Glutamatergic neuron (in vitro differentiated cells): ENCODE measurements around the gene PTPN2. TPM values are rescaled to one million over a fixed set of nuclear protein-coding genes. Genes with fewer than 3 reads are reported as not detected.
"Not testable (repeated sequence)": the region's sequence is repeated elsewhere in the genome, so short reads cannot be mapped to it uniquely, and the experiment has no call there.

ENCODE experiments used
- DNase-seq: peaks from one replicate; pipeline ENCODE4 v3.0.0; 2022
- H3K27ac Mint-ChIP-seq: one replicate; pipeline ENCODE4 v1.8.0; 2020; ENCODE audit warnings: mild to moderate bottlenecking, mixed read lengths, inconsistent platforms; ENCODE audit not compliant: unreplicated experiment
- H3K27me3 Mint-ChIP-seq: one replicate; pipeline ENCODE4 v1.8.0; 2020; ENCODE audit warnings: mild to moderate bottlenecking, moderate library complexity, mixed read lengths, inconsistent platforms; ENCODE audit not compliant: unreplicated experiment
- H3K36me3 Mint-ChIP-seq: one replicate; pipeline ENCODE4 v1.8.0; 2020; ENCODE audit warnings: mild to moderate bottlenecking, mixed read lengths, inconsistent platforms; ENCODE audit not compliant: unreplicated experiment
- H3K4me1 Mint-ChIP-seq: one replicate; pipeline ENCODE4 v1.8.0; 2020; ENCODE audit warnings: mild to moderate bottlenecking, low read depth, mixed read lengths, inconsistent platforms; ENCODE audit not compliant: unreplicated experiment
- H3K4me3 Mint-ChIP-seq: one replicate; pipeline ENCODE4 v1.8.0; 2020; ENCODE audit warnings: mild to moderate bottlenecking, mixed read lengths, inconsistent platforms; ENCODE audit not compliant: unreplicated experiment
- H3K9me3 Mint-ChIP-seq: one replicate; pipeline ENCODE4 v1.8.0; 2020; ENCODE audit warnings: mild to moderate bottlenecking, moderate library complexity, mixed read lengths, inconsistent platforms; ENCODE audit not compliant: unreplicated experiment
- CTCF ChIP-seq: fragments of 200-600 bp; sonication (generic); IDR thresholded peaks from one replicate; pipeline ENCODE4 v1.5.0; 2021; ENCODE audit not compliant: partially characterized antibody, unreplicated experiment
- total RNA-seq: library from RNA; stranded (reverse); fragmentation: NEBNext Ultra II Directional; extraction: Animal tissue kit (Norgen Biotek cat#: 25700); gene quantifications from one replicate; pipeline ENCODE4 v1.2.1, GENCODE V29; 2021; ENCODE audit not compliant: unreplicated experiment

The PTPN2 gene
- total RNA-seq, 1 donor from 2014 or later = 33.3 TPM

- H3K27me3 Mint-ChIP-seq = peaks cover 3% of the 10 kb centered on the region
- no peaks in the 10 kb centered on the region for H3K4me1 Mint-ChIP-seq
- H3K36me3 Mint-ChIP-seq = no peaks in the 10 kb centered on the region
- H3K9me3 Mint-ChIP-seq = no peaks in the 10 kb centered on the region
- no peak overlapping the region for H3K4me3 Mint-ChIP-seq
- no peak for TF ChIP-seq CTCF
- no peak overlapping the region for H3K27ac Mint-ChIP-seq
- DNase-seq = no peak
Measured at GRCh38 chr18:12767580-12768155, 116.4 kb downstream of the PTPN2 start.

GRCh38 chr18:12766986-12767433, 117.0 kb downstream of the PTPN2 start:
- Mint-ChIP-seq H3K36me3 (no peaks in the 10 kb centered on the region), H3K27me3 (peaks cover 3% of the 10 kb centered on the region), H3K4me1 (no peaks in the 10 kb centered on the region), H3K27ac (no peak overlapping the region), H3K9me3 (no peaks in the 10 kb centered on the region), H3K4me3 (no peak overlapping the region)
- peak; percentile 6 for TF ChIP-seq CTCF
- peak; percentile 40 for DNase-seq

GRCh38 chr18:12765586-12765985, 118.5 kb downstream of the PTPN2 start:
- no peaks in the 10 kb centered on the region for H3K9me3 Mint-ChIP-seq
- no peak for DNase-seq
- no peaks in the 10 kb centered on the region for H3K36me3 Mint-ChIP-seq
- H3K4me1 Mint-ChIP-seq = no peaks in the 10 kb centered on the region
- no peak overlapping the region for H3K27ac Mint-ChIP-seq
- TF ChIP-seq CTCF = no peak
- H3K4me3 Mint-ChIP-seq = no peak overlapping the region
- peaks cover under 1% of the 10 kb centered on the region for H3K27me3 Mint-ChIP-seq

DNA sequence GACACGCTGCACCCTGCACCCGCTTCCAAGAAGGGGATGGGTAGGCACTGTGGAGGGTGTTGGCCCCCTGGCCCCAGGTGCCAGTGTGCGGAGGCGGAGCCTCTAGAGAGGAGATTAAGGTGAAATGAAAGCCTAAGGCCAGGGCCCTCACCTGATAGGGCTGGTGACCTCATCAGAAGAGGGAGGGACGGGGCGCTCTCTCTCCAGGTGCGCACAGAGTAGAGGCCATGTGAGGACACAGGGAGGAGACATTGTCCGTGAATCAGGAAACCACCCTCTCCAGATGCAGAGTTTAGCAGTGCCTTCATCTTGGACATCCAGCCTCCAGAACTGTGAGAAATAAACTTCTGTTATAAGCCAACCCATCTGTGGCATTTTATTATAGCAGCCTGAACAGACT, 118.9 kb downstream of the PTPN2 start:
- Mint-ChIP-seq H3K27me3 (no peaks in the 10 kb centered on the region), H3K4me3 (no peak overlapping the region), H3K4me1 (no peaks in the 10 kb centered on the region), H3K9me3 (no peaks in the 10 kb centered on the region), H3K27ac (no peak overlapping the region), H3K36me3 (no peaks in the 10 kb centered on the region)
- no peak for DNase-seq
- no peak for TF ChIP-seq CTCF

DNA sequence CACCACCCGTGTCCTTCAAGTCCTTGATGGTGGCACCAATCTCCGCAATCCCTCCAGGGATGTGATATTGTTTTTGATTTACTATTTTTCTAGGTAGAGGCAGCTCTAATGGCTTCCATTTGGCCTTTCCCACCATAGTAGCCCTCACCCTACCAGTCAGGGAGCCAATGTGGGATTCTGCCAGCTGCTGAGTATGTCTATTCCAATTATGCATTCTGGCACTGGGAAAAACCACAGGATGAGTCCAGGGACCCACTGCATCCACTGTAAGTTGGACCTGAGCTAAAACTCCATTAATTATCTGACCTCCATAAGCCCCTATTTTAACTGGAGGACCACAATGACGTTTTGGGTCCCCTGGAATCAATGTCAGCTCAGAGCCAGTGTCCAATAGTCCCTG, 125.5 kb downstream of the PTPN2 start:
- H3K9me3 Mint-ChIP-seq, H3K4me1 Mint-ChIP-seq, H3K36me3 Mint-ChIP-seq, H3K4me3 Mint-ChIP-seq, H3K27ac Mint-ChIP-seq, DNase-seq, H3K27me3 Mint-ChIP-seq: not testable (repeated sequence)

GRCh38 chr18:12756619-12757239, 127.3 kb downstream of the PTPN2 start:
- H3K4me3 Mint-ChIP-seq, H3K27me3 Mint-ChIP-seq, H3K4me1 Mint-ChIP-seq, DNase-seq, H3K9me3 Mint-ChIP-seq, H3K36me3 Mint-ChIP-seq, H3K27ac Mint-ChIP-seq: not testable (repeated sequence)

GRCh38 chr18:12755606-12756005, 128.4 kb downstream of the PTPN2 start:
- not testable (repeated sequence) for H3K9me3 Mint-ChIP-seq, DNase-seq, H3K4me1 Mint-ChIP-seq, H3K36me3 Mint-ChIP-seq, H3K27ac Mint-ChIP-seq, H3K27me3 Mint-ChIP-seq, H3K4me3 Mint-ChIP-seq
